H9 (cell line): ENCODE data around the gene TMA7. TPM values are rescaled to one million over a fixed set of nuclear protein-coding genes. Genes with fewer than 3 reads are reported as not detected.
A peak's percentile ranks its signal among the peaks of the same experiment; 100 is the strongest.

Experiments
- DNase-seq: peaks from one replicate; pipeline ENCODE4 v3.0.0-alpha.2; 2017
- H2AFZ ChIP-seq: one replicate; pipeline ENCODE4 v1.6.1; 2013; ENCODE audit warnings: mild to moderate bottlenecking, low read length, control low read depth, moderate library complexity
- H2AK5ac ChIP-seq: 2 replicates; pipeline ENCODE4 v1.6.1; 2013; ENCODE audit warnings: low read length, control low read depth, mixed read lengths; ENCODE audit not compliant: insufficient read length
- H2BK120ac ChIP-seq: one replicate; pipeline ENCODE4 v1.6.1; 2013; ENCODE audit warnings: low read depth, mild to moderate bottlenecking, low read length, control low read depth, inconsistent platforms; ENCODE audit not compliant: poor library complexity, severe bottlenecking
- H2BK12ac ChIP-seq: 2 replicates; pipeline ENCODE4 v1.6.1; 2013; ENCODE audit warnings: low read length, control low read depth, mixed read lengths, low read depth; ENCODE audit not compliant: insufficient read length
- H2BK15ac ChIP-seq: 2 replicates; pipeline ENCODE4 v1.6.1; 2013; ENCODE audit warnings: low read depth, low read length, control low read depth
- H2BK20ac ChIP-seq: one replicate; pipeline ENCODE4 v1.6.1; 2013; ENCODE audit warnings: low read depth, mild to moderate bottlenecking, low read length, control low read depth, inconsistent platforms; ENCODE audit not compliant: poor library complexity, severe bottlenecking
- H2BK5ac ChIP-seq: 2 replicates; pipeline ENCODE4 v1.6.1; 2013; ENCODE audit warnings: low read length, control low read depth, mixed read lengths; ENCODE audit not compliant: insufficient read length
- H3K14ac ChIP-seq: 2 replicates; pipeline ENCODE4 v1.6.1; 2013; ENCODE audit warnings: low read length, control low read depth; ENCODE audit not compliant: insufficient read depth
- H3K18ac ChIP-seq: 2 replicates; pipeline ENCODE4 v1.6.1; 2013; ENCODE audit warnings: low read depth, mild to moderate bottlenecking, mixed read lengths, low read length, control low read depth; ENCODE audit not compliant: insufficient read length
- H3K23ac ChIP-seq: 2 replicates; pipeline ENCODE4 v1.6.1; 2013; ENCODE audit warnings: low read length, control low read depth, mixed read lengths, low read depth; ENCODE audit not compliant: insufficient read length
- H3K23me2 ChIP-seq: 2 replicates; pipeline ENCODE4 v1.6.1; 2013; ENCODE audit warnings: low read depth, mild to moderate bottlenecking, mixed read lengths, low read length, control low read depth; ENCODE audit not compliant: insufficient read length, poor library complexity, severe bottlenecking
- H3K27ac ChIP-seq: 2 replicates; pipeline ENCODE4 v1.5.1; 2013; ENCODE audit warnings: low read length, control low read depth, mixed read lengths, low read depth; ENCODE audit not compliant: insufficient read length
- H3K27me3 ChIP-seq: 2 replicates; pipeline ENCODE4 v1.6.1; 2013; ENCODE audit warnings: low read length, control low read depth, inconsistent platforms; ENCODE audit not compliant: insufficient read depth
- H3K4ac ChIP-seq: 2 replicates; pipeline ENCODE4 v1.6.1; 2013; ENCODE audit warnings: low read depth, mild to moderate bottlenecking, control low read depth, inconsistent platforms, low read length, moderate library complexity
- H3K4me1 ChIP-seq: 2 replicates; pipeline ENCODE4 v1.6.1; 2013; ENCODE audit warnings: low read length, control low read depth, inconsistent platforms; ENCODE audit not compliant: insufficient read depth
- H3K4me2 ChIP-seq: 2 replicates; pipeline ENCODE4 v1.6.1; 2013; ENCODE audit warnings: low read length, control low read depth, mixed read lengths; ENCODE audit not compliant: insufficient read length, insufficient read depth
- H3K56ac ChIP-seq: 2 replicates; pipeline ENCODE4 v1.6.1; 2013; ENCODE audit warnings: low read depth, mild to moderate bottlenecking, mixed read lengths, low read length, control low read depth; ENCODE audit not compliant: insufficient read length
- H3K79me1 ChIP-seq: 2 replicates; pipeline ENCODE4 v1.6.1; 2013; ENCODE audit warnings: low read depth, mild to moderate bottlenecking, moderate library complexity, low read length, control low read depth, inconsistent platforms; ENCODE audit not compliant: insufficient read depth, poor library complexity, severe bottlenecking
- H3K79me2 ChIP-seq: 2 replicates; pipeline ENCODE4 v1.6.1; 2013; ENCODE audit warnings: low read length, control low read depth, inconsistent platforms; ENCODE audit not compliant: insufficient read depth
- H3K9ac ChIP-seq: 2 replicates; pipeline ENCODE4 v1.6.1; 2013; ENCODE audit warnings: low read length, control low read depth, mixed read lengths; ENCODE audit not compliant: insufficient read length; ENCODE audit errors: extremely low read depth
- H3K9me3 ChIP-seq: one replicate; pipeline ENCODE4 v1.6.1; 2013; ENCODE audit warnings: low read depth, low read length, inconsistent platforms; ENCODE audit not compliant: control insufficient read depth
- H3T11ph ChIP-seq: one replicate; pipeline ENCODE4 v1.6.1; 2013; ENCODE audit warnings: mild to moderate bottlenecking, low read length, control low read depth, inconsistent platforms
- H4K20me1 ChIP-seq: one replicate; pipeline ENCODE4 v1.6.1; 2013; ENCODE audit not compliant: control insufficient read depth, insufficient read length, insufficient read depth
- H4K5ac ChIP-seq: 2 replicates; pipeline ENCODE4 v1.6.1; 2013; ENCODE audit warnings: low read depth, mild to moderate bottlenecking, mixed read lengths, low read length, control low read depth; ENCODE audit not compliant: insufficient read length
- H4K8ac ChIP-seq: replicated peaks from 2 replicates; pipeline ENCODE4 v1.6.1; 2013; ENCODE audit warnings: low read length, control low read depth, mixed read lengths, low read depth; ENCODE audit not compliant: insufficient read length
- H4K91ac ChIP-seq: 2 replicates; pipeline ENCODE4 v1.6.1; 2013; ENCODE audit warnings: low read depth, mild to moderate bottlenecking, moderate library complexity, mixed read lengths, low read length, control low read depth; ENCODE audit not compliant: insufficient read length
- H3K27ac Mint-ChIP-seq, 3 experiments: 2 replicates in 2 of 3; 3 replicates in 1 of 3; pipeline ENCODE4 v1.8.0; 2020 to 2021; ENCODE audit warnings: mixed read lengths in 3 of 3, mild to moderate bottlenecking in 1 of 3, moderate library complexity in 1 of 3
- H3K27me3 Mint-ChIP-seq: 2 replicates; pipeline ENCODE4 v1.8.0; 2021; ENCODE audit warnings: low read depth, mild to moderate bottlenecking, moderate library complexity, mixed read lengths
- H3K36me3 Mint-ChIP-seq, 3 experiments: 2 replicates in 2 of 3; 3 replicates in 1 of 3; pipeline ENCODE4 v1.8.0; 2020 to 2021; ENCODE audit warnings: low read depth in 3 of 3, mixed read lengths in 3 of 3; ENCODE audit not compliant: insufficient read depth in 1 of 3
- H3K4me1 Mint-ChIP-seq, 2 experiments: 2 replicates each; pipeline ENCODE4 v1.8.0; 2020; ENCODE audit warnings: mixed read lengths in 2 of 2
- H3K4me3 Mint-ChIP-seq, 2 experiments: 2 replicates in 1 of 2; 3 replicates in 1 of 2; pipeline ENCODE4 v1.8.0; 2020 to 2021; ENCODE audit warnings: mild to moderate bottlenecking in 2 of 2, mixed read lengths in 2 of 2, moderate library complexity in 1 of 2
- H3K9me3 Mint-ChIP-seq, 2 experiments: 2 replicates in 1 of 2; 3 replicates in 1 of 2; pipeline ENCODE4 v1.8.0; 2020; ENCODE audit warnings: mild to moderate bottlenecking in 2 of 2, mixed read lengths in 2 of 2, moderate library complexity in 1 of 2
- CTCF ChIP-seq: fragments of 200-600 bp; sonication (generic); conservative IDR thresholded peaks from 3 replicates; pipeline ENCODE4 v1.8.0; 2021; ENCODE audit warnings: antibody characterized with exemption, mild to moderate bottlenecking
- WGBS: extraction: QIAGEN DNeasy Blood & Tissue Kit; methylation state at CpG from one replicate; pipeline ENCODE4 v1.1.7; 2013; ENCODE audit warnings: missing lambda C conversion rate, low lambda C conversion rate, mixed read lengths; ENCODE audit not compliant: insufficient read length; ENCODE audit errors: extremely low coverage; 5-methylcytosine and 5-hydroxymethylcytosine counted together
- total RNA-seq: library from RNA; stranded (reverse); gene quantifications from 2 replicates; pipeline ENCODE4 v1.2.1, GENCODE V29; 2021

TMA7 gene
- total RNA-seq, 1 experiment from 2014 or later: 305 TPM

GRCh38 chr3:48402281-48402732 is 37.8 kb upstream of the TMA7 start:
- Histone ChIP-seq H4K5ac (no peak overlapping the region), H3K9me3 (no peaks in the 10 kb centered on the region), H3K18ac (no peak overlapping the region), H4K91ac (no peak overlapping the region), H3K79me1 (no peaks in the 10 kb centered on the region), H3K9ac (no peak overlapping the region), H2AK5ac (no peak overlapping the region), H3K79me2 (no peaks in the 10 kb centered on the region), H3K4me2 (no peak overlapping the region), H2AFZ (no peak overlapping the region), H3K27me3 (no peaks in the 10 kb centered on the region), H3K27ac (no peak overlapping the region), H3T11ph (no peak overlapping the region), H3K23me2 (no peaks in the 10 kb centered on the region), H3K14ac (no peak overlapping the region), H2BK20ac (no peak overlapping the region), H2BK15ac (no peak overlapping the region), H2BK120ac (no peak overlapping the region), H3K56ac (no peak overlapping the region), H2BK5ac (no peak overlapping the region), H3K4ac (no peak overlapping the region), H3K23ac (no peak overlapping the region), H3K4me1 (0 out of 2 replicates have a peak, but pooled peaks cover 2% of the 10 kb centered on the region), H2BK12ac (no peak overlapping the region), H4K20me1 (no peaks in the 10 kb centered on the region), H4K8ac (no peak overlapping the region)
- Mint-ChIP-seq H3K4me1 (peaks cover 10% of the 10 kb centered on the region in 2 experiments), H3K9me3 (no peaks in the 10 kb centered on the region), H3K4me3 (peak overlapping the region in 1 of 2 experiments; percentile 38; a peak in 1 of 5 replicates), H3K27ac (peak overlapping the region in 2 of 3 experiments; percentile 61 to 89; a peak in 3 of 7 replicates), H3K27me3 (no peaks in the 10 kb centered on the region; the same call in 1 of the 2 replicates), H3K36me3 (peaks cover 26 to 62% (median 46%) of the 10 kb centered on the region in 3 experiments)
- TF ChIP-seq CTCF: no peak
- no peak for DNase-seq
- WGBS: no CpG with 5 or more reads among the region's 8 CpGs
